Endothelial cell of umbilical vein (primary cell): ENCODE measurements around the gene ZCWPW2. TPM values are rescaled to one million over a fixed set of nuclear protein-coding genes. Genes with fewer than 3 reads are reported as not detected.

ENCODE experiments used
- BruUV-seq: library from RNA; stranded (reverse); fragments of 400-500 nt; replicated peaks from 2 replicates; lab custom pipeline; 2021; lab: Mats Ljungman, UMichigan
- CTCF ChIA-PET: fragments of 300-600, 350-600 bp; sonication (Branson Sonifier 250); formaldehyde crosslinking; loops from one replicate; lab custom pipeline; 2021; ENCODE audit warnings: antibody characterized with exemption, inconsistent platforms; lab: Charles Lee
- POLR2A ChIA-PET: fragments of 300-600, 350-600 bp; sonication (Branson Sonifier 250); formaldehyde crosslinking; loops from one replicate; lab custom pipeline; 2021; ENCODE audit warnings: antibody characterized with exemption, inconsistent platforms; lab: Charles Lee
- DNase-seq: peaks from one replicate; pipeline ENCODE4 v3.0.0-alpha.2; 2011; ENCODE audit warnings: low read depth, low spot score
- FAIRE-seq: peaks from 2 replicates; lab custom pipeline; 2011; peaks lifted over from hg19 to GRCh38; lab: Jason Lieb, UNC
- H2AFZ ChIP-seq: 2 replicates; pipeline ENCODE4 v1.6.0; 2012; ENCODE audit warnings: low read depth, low read length, control low read depth, inconsistent platforms
- H3K27ac ChIP-seq: 2 replicates; pipeline ENCODE4 v1.5.1; 2011; ENCODE audit warnings: low read depth, mild to moderate bottlenecking, control low read depth, low read length, moderate library complexity; ENCODE audit not compliant: insufficient read depth
- H3K27me3 ChIP-seq, 2 experiments: 2 replicates each; pipeline versions ENCODE4 v1.6.0 to v1.6.1; 2011; ENCODE audit warnings: low read length in 2 of 2, mixed read lengths in 1 of 2; ENCODE audit not compliant: control insufficient read depth in 2 of 2, insufficient read depth in 2 of 2
- H3K36me3 ChIP-seq, 2 experiments: 2 replicates in 1 of 2; 3 replicates in 1 of 2; pipeline ENCODE4 v1.5.1; 2011; ENCODE audit warnings: low read length in 2 of 2, mild to moderate bottlenecking in 1 of 2, moderate library complexity in 1 of 2; ENCODE audit not compliant: control insufficient read depth in 2 of 2, insufficient read depth in 2 of 2; ENCODE audit errors: extremely low read depth in 1 of 2
- H3K4me1 ChIP-seq: 3 replicates; pipeline ENCODE4 v1.5.1; 2011; ENCODE audit warnings: mild to moderate bottlenecking, low read length; ENCODE audit not compliant: control insufficient read depth, insufficient read depth; ENCODE audit errors: extremely low read depth
- H3K4me2 ChIP-seq: 2 replicates; pipeline ENCODE4 v1.6.1; 2011; ENCODE audit warnings: low read length, control low read depth, mixed read lengths; ENCODE audit not compliant: insufficient read depth
- H3K4me3 ChIP-seq, 3 experiments: fragments of 200-600 bp in 1 of 3; sonication (generic), shearing (Covaris generic) in 1 of 3; replicated peaks in 1 of 3; 2 replicates each; pipeline ENCODE4 v1.5.1; 2011 to 2016; ENCODE audit warnings: control low read depth in 3 of 3, low read length in 3 of 3, mild to moderate bottlenecking in 2 of 3, inconsistent platforms in 1 of 3, low read depth in 1 of 3, moderate library complexity in 1 of 3; ENCODE audit not compliant: insufficient read depth in 1 of 3
- H3K79me2 ChIP-seq: 2 replicates; pipeline ENCODE4 v1.6.0; 2012; ENCODE audit warnings: low read length, inconsistent platforms; ENCODE audit not compliant: control insufficient read depth, insufficient read depth
- H3K9ac ChIP-seq: replicated peaks from 2 replicates; pipeline ENCODE3; 2011; ENCODE audit warnings: low read length, control low read depth; ENCODE audit not compliant: insufficient read depth; ENCODE audit errors: extremely low read depth
- H3K9me1 ChIP-seq: replicated peaks from 3 replicates; pipeline ENCODE4 v1.6.0; 2011; ENCODE audit warnings: mild to moderate bottlenecking, low read length; ENCODE audit not compliant: control insufficient read depth, insufficient read depth; ENCODE audit errors: extremely low read depth
- H3K9me3 ChIP-seq: replicated peaks from 2 replicates; pipeline ENCODE4 v1.5.1; 2012; ENCODE audit warnings: low read length, inconsistent platforms; ENCODE audit not compliant: control insufficient read depth, insufficient read depth
- H4K20me1 ChIP-seq: replicated peaks from 2 replicates; pipeline ENCODE3; 2011; ENCODE audit warnings: mild to moderate bottlenecking, low read length; ENCODE audit not compliant: control insufficient read depth, insufficient read depth; ENCODE audit errors: extremely low read depth
- EZH2 ChIP-seq: IDR thresholded peaks from 2 replicates; pipeline ENCODE4 v1.6.1; 2012; ENCODE audit warnings: borderline replicate concordance, low read depth, mild to moderate bottlenecking, moderate library complexity, low read length, inconsistent platforms; ENCODE audit not compliant: severe bottlenecking
- FOS ChIP-seq: IDR thresholded peaks from 2 replicates; pipeline ENCODE4 v1.6.1; 2011; ENCODE audit warnings: mild to moderate bottlenecking, low read length, moderate library complexity, borderline replicate concordance; ENCODE audit not compliant: insufficient read depth
- GATA2 ChIP-seq: IDR thresholded peaks from 2 replicates; pipeline ENCODE4 v1.7.0; 2011; ENCODE audit warnings: low read depth, mild to moderate bottlenecking, moderate library complexity, mixed read lengths, low read length; ENCODE audit not compliant: insufficient read length, insufficient read depth
- JUN ChIP-seq: IDR thresholded peaks from 2 replicates; pipeline ENCODE4 v1.6.1; 2011; ENCODE audit warnings: borderline replicate concordance, low read depth; ENCODE audit not compliant: insufficient read length, insufficient read depth
- MYC ChIP-seq: IDR thresholded peaks from one replicate; pipeline ENCODE4 v1.6.1; 2011; ENCODE audit warnings: mild to moderate bottlenecking, low read depth, low read length
- POLR2A ChIP-seq: IDR thresholded peaks from 2 replicates; pipeline ENCODE4 v1.6.1; 2012; ENCODE audit warnings: low read depth, mild to moderate bottlenecking, control low read depth, low read length
- POLR2AphosphoS5 ChIP-seq: IDR thresholded peaks from 2 replicates; pipeline ENCODE4 v1.6.1; 2012; ENCODE audit warnings: low read depth, mild to moderate bottlenecking, control low read depth, low read length, moderate library complexity; ENCODE audit not compliant: insufficient read depth
- dilution Hi-C: fragments of 300-500 bp; cut with MboI; formaldehyde crosslinking; loops from one replicate; pipeline ENCODE4 v1.15.0; 2019; ENCODE audit warnings: low sequenced_read_pairs; ENCODE audit not compliant: extremely low pct_ligation_motif_present
- intact Hi-C: fragments of 100-400 bp; cut with micrococcal nuclease; formaldehyde crosslinking; loops from one replicate; pipeline ENCODE4 v1.10.0; 2022
- polyA plus RNA-seq, 4 experiments: library from polyadenylated mRNA; depleted of rRNA in 3 of 4; stranded (reverse) in 3 of 4; unstranded in 1 of 4; fragments of >200 nt; gene quantifications; 2 replicates each; pipeline versions ENCODE4 v1.2.1 to v1.2.3, GENCODE V29; 2011 to 2012; ENCODE audit warnings: missing spikeins in 1 of 4
- total RNA-seq: library from RNA; stranded (reverse); gene quantifications from 2 replicates; pipeline ENCODE4 v1.2.3, GENCODE V29; 2021
- TF ChIP-seq, protein P1 (sequence below): IDR thresholded peaks from 2 replicates; pipeline ENCODE4 v1.6.1; 2011; ENCODE audit not compliant: insufficient read depth, insufficient read length
- TF ChIP-seq, protein P2 (sequence below), 2 donors: IDR thresholded peaks; 1 replicate in 1 of 2; 2 replicates in 1 of 2; pipeline ENCODE4 v1.5.1; 2011; ENCODE audit warnings: low read length in 2 of 2, mild to moderate bottlenecking in 2 of 2, moderate library complexity in 2 of 2, control low read depth in 1 of 2, inconsistent platforms in 1 of 2, low read depth in 1 of 2; ENCODE audit not compliant: insufficient read depth in 1 of 2; ENCODE audit errors: extremely low read depth in 1 of 2

ZCWPW2 gene
- total and polyA plus RNA-seq, 2 donors (not counting 3 experiments of a cell fraction or from before 2014, with no cell fraction given) = 0.04 to 0.40 TPM

DNA sequence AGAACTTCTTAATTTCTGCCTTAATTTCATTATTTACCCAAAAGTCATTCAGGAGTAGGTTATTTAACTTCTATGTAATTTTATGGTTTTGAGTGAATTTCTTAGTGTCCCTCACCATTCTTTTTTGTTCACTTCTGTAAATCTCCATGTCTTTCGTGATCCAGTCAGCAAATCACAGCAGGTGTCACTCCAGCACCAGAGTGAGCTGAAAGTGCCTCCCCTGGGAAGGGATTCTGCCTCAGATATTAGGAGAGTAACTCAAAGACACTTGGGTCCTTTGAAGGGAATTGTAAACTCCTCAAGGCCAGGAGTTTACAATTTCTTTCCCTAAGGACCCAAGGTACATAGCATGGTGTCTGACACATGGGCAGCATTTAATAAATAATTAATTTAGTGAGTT, 207.7 kb downstream of the ZCWPW2 start:
- no peak overlapping the region for H3K27ac ChIP-seq
- BruUV-seq = no TSS peak
- no peak overlapping the region for H3K9ac ChIP-seq
- H3K9me3 ChIP-seq = no peaks in the 10 kb centered on the region
- dilution Hi-C loops (no loop called here), intact Hi-C loops (no loop called here)
- H3K9me1 ChIP-seq = no peaks in the 10 kb centered on the region
- H2AFZ ChIP-seq = no peak overlapping the region
- no peak overlapping the region for H3K4me2 ChIP-seq
- H3K4me1 ChIP-seq = no peaks in the 10 kb centered on the region
- POLR2A ChIA-PET = no interaction called here
- H3K4me3 ChIP-seq = no peak overlapping the region
- no peaks in the 10 kb centered on the region for H3K27me3 ChIP-seq
- DNase-seq (no peak), FAIRE-seq (no peak)
- H4K20me1 ChIP-seq = no peaks in the 10 kb centered on the region
- no peaks in the 10 kb centered on the region for H3K36me3 ChIP-seq
- TF ChIP-seq JUN = no peak
- TF ChIP-seq, protein P1, sequence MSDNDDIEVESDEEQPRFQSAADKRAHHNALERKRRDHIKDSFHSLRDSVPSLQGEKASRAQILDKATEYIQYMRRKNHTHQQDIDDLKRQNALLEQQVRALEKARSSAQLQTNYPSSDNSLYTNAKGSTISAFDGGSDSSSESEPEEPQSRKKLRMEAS = no peak
- TF ChIP-seq, protein P2, sequence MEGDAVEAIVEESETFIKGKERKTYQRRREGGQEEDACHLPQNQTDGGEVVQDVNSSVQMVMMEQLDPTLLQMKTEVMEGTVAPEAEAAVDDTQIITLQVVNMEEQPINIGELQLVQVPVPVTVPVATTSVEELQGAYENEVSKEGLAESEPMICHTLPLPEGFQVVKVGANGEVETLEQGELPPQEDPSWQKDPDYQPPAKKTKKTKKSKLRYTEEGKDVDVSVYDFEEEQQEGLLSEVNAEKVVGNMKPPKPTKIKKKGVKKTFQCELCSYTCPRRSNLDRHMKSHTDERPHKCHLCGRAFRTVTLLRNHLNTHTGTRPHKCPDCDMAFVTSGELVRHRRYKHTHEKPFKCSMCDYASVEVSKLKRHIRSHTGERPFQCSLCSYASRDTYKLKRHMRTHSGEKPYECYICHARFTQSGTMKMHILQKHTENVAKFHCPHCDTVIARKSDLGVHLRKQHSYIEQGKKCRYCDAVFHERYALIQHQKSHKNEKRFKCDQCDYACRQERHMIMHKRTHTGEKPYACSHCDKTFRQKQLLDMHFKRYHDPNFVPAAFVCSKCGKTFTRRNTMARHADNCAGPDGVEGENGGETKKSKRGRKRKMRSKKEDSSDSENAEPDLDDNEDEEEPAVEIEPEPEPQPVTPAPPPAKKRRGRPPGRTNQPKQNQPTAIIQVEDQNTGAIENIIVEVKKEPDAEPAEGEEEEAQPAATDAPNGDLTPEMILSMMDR (IDR thresholded peaks at IDR 0.05; ENCODE audit: extremely low read depth in 1 of 2, insufficient read depth in 1 of 2, low read depth in 1 of 2, low read length in 2 of 2) = no peak
- no peak for TF ChIP-seq GATA2
- TF ChIP-seq FOS = no peak
- no peak for TF ChIP-seq POLR2A
- no peak for TF ChIP-seq EZH2
- TF ChIP-seq MYC = no peak
- no peak for TF ChIP-seq POLR2AphosphoS5
- CTCF ChIA-PET = interaction anchor here (1.5 kb wide), 1 partner anchor 14 kb away, joined by 3 read pairs; no protein-coding TSS in a partner anchor
- no peaks in the 10 kb centered on the region for H3K79me2 ChIP-seq
